ENCODE measurements around the gene DNAJC9. TPM values are rescaled to one million over a fixed set of nuclear protein-coding genes. Genes with fewer than 3 reads are reported as not detected.

Gene DNAJC9
- total RNA-seq, 4 donors from 2014 or later = 15.2 to 21.0 (median 18.7) TPM

GRCh38 chr10:73210395-73211105 is 36.5 kb downstream of the DNAJC9 start:
- Histone ChIP-seq H3K9me3 (no peaks in the 10 kb centered on the region), H3K4me3 (replicated peaks in 1 of 3) (no peak overlapping the region), H3K27ac (no peak overlapping the region), H3K27me3 (no peaks in the 10 kb centered on the region), H3K4me1 (no peaks in the 10 kb centered on the region), H3K36me3 (peaks cover 0 to 6% of the 10 kb centered on the region in 2 donors)
- intact Hi-C loops (cut with DNase I) = no loop called here
- TF ChIP-seq CTCF (IDR thresholded peaks at IDR 0.05) (no peak), POLR2A (IDR thresholded peaks at IDR 0.05) (no peak)
- 95 to 100% methylated on average over 3 of the region's 3 CpGs for WGBS, 2 donors
- DNase-seq = no peak

- no peak for DNase-seq
- WGBS, 2 donors = 75 to 77% methylated on average over 1 of the region's 1 CpG
- H3K4me3 ChIP-seq (replicated peaks in 1 of 3) = no peak overlapping the region
- H3K36me3 ChIP-seq = peaks cover 0 to 6% of the 10 kb centered on the region in 2 donors
- no peak overlapping the region for H3K27ac ChIP-seq
- H3K27me3 ChIP-seq = no peaks in the 10 kb centered on the region
- no peaks in the 10 kb centered on the region for H3K9me3 ChIP-seq
- intact Hi-C loops (cut with DNase I) = no loop called here
- H3K4me1 ChIP-seq = no peaks in the 10 kb centered on the region
- no peak for TF ChIP-seq POLR2A (IDR thresholded peaks at IDR 0.05)
- TF ChIP-seq CTCF (IDR thresholded peaks at IDR 0.05) = no peak
Observed at GRCh38 chr10:73209705-73210104, 37.4 kb downstream of the DNAJC9 start.

DNA sequence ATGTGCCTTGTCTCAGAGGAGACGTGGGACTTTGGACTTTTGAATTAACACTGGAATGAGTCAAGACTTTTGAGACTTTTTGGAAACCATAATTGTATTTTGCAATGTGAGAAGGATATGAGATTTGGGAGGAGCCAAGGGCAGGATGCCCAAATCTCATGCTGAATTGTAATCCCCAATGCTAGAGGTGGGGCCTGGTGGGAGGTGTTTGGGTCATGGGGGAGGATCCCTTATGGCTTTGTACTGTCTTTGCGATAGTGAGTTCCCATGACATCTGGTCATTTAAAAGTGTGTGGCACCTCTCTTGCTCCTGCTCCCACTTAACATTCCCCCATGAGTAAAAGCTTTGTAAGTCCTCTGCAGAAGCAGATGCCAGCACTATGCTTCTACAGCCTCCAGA is 39.2 kb downstream of the DNAJC9 start:
- intact Hi-C loops (cut with DNase I) = no loop called here
- WGBS, 2 donors = 87 to 91% methylated on average over 2 of the region's 2 CpGs
- Histone ChIP-seq H3K4me1 (no peaks in the 10 kb centered on the region), H3K27me3 (no peaks in the 10 kb centered on the region), H3K9me3 (no peaks in the 10 kb centered on the region), H3K27ac (no peak overlapping the region), H3K4me3 (replicated peaks in 1 of 3) (no peak overlapping the region), H3K36me3 (peaks cover 0 to 6% of the 10 kb centered on the region in 2 donors)
- peak in 1 of 2 donors; percentile 6 for DNase-seq
- TF ChIP-seq CTCF (IDR thresholded peaks at IDR 0.05) (no peak), POLR2A (IDR thresholded peaks at IDR 0.05) (no peak)

DNA sequence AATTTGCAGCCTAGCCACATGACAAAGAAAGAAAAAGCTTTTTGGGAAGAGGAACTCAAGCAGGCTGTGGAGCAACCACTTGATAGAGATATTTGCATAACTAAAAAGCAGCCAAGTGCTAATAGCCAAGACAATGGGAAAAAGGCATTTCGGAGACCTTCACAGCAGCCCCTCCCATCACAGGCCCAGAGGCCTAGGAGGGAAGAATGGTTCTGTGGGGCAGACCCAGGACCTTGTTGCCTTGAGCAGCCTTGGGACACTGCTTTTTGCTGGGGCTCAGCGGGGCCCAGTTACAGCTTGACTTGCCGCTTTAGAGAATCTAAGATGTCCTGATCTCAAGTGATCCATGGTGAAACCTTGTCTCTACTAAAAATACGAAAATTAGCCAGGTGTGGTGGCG is 40.7 kb downstream of the DNAJC9 start:
- TF ChIP-seq POLR2A (IDR thresholded peaks at IDR 0.05) = no peak
- TF ChIP-seq CTCF (IDR thresholded peaks at IDR 0.05) = no peak
- H3K4me3 ChIP-seq (replicated peaks in 1 of 3) = no peak overlapping the region
- H3K36me3 ChIP-seq = peaks cover 0 to 6% of the 10 kb centered on the region in 2 donors
- H3K4me1 ChIP-seq = no peaks in the 10 kb centered on the region
- H3K9me3 ChIP-seq = no peaks in the 10 kb centered on the region
- no peaks in the 10 kb centered on the region for H3K27me3 ChIP-seq
- intact Hi-C loops (cut with DNase I) = no loop called here
- no peak overlapping the region for H3K27ac ChIP-seq
- DNase-seq = no peak
- WGBS, 2 donors = 94 to 97% methylated on average over 5 of the region's 5 CpGs

DNA sequence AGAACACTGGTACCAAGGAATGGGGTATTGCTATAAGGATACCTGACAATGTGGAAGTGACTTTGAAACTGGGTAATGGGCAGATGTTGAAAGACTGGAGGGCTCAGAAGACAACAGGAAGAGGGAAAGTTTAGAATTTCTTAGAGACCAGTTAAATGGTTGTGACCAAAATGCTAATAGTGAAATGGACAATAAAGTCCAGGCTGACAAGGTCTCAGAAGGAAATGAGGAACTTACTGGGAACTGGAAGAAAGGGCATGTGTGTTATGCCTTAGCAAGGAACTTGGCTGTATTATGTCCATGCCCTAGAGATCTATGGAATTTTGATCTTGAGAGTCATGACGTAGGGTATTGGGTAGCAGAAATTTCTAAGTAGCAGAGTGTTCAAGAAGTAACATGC is 41.2 kb downstream of the DNAJC9 start:
- Histone ChIP-seq H3K4me3 (replicated peaks in 1 of 3) (no peak overlapping the region), H3K9me3 (no peaks in the 10 kb centered on the region), H3K27ac (no peak overlapping the region), H3K27me3 (no peaks in the 10 kb centered on the region), H3K36me3 (peaks cover 0 to 6% of the 10 kb centered on the region in 2 donors), H3K4me1 (no peaks in the 10 kb centered on the region)
- no peak for TF ChIP-seq POLR2A (IDR thresholded peaks at IDR 0.05)
- no peak for TF ChIP-seq CTCF (IDR thresholded peaks at IDR 0.05)
- intact Hi-C loops (cut with DNase I) = no loop called here
- WGBS, 2 donors = 97 to 98% methylated on average over 1 of the region's 1 CpG
- DNase-seq = no peak

All from thyroid gland (tissue), 4 donors.